HG02763 (cell line): ENCODE measurements around the gene NR2C2AP.

Experiments
- ATAC-seq: cut with Tn5 transposase; IDR thresholded peaks from one replicate; pipeline ENCODE4 v1.9.1; 2021; ENCODE audit warnings: mild to moderate bottlenecking, moderate library complexity; ENCODE audit not compliant: unreplicated experiment

NR2C2AP gene

GRCh38 chr19:19215792-19216191, 12.6 kb upstream of the NR2C2AP start:
- ATAC-seq, result no peak

DNA sequence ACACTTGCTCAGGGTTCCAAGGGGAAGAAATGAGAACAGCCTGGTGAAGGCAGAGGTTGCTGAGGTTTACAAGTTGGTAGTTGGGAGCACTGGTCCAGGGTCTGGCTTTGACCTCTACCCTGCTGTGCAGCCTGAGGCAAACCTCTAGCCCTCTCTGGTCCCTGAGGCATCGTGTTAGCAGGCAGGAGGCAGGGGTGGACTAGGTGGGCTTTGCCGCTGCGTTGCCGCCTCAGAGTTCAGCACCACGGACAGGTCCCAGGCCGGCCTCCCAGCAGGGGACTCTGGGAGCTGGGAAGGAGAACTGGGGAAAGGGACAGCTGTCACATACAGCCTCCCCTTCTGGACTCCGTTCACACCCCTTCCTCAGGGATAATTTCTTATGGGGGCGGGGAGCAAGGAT, 11.7 kb upstream of the NR2C2AP start:
- no peak for ATAC-seq

- ATAC-seq, result no peak
Measured at GRCh38 chr19:19214159-19214490, 10.9 kb upstream of the NR2C2AP start.

- no peak for ATAC-seq
Measured at GRCh38 chr19:19213426-19214158, 10.4 kb upstream of the NR2C2AP start.

- ATAC-seq, result no peak
Measured at GRCh38 chr19:19212916-19213315, 9.7 kb upstream of the NR2C2AP start.

GRCh38 chr19:19211499-19212420, 8.5 kb upstream of the NR2C2AP start, which contains the start of gene NCAN:
Gene NCAN, plus strand, starts transcription at chr19:19211958. Its CDS starts 4,996 bp downstream, at chr19:19216954.
- no peak for ATAC-seq

GRCh38 chr19:19209372-19209771, 6.2 kb upstream of the NR2C2AP start:
- no peak for ATAC-seq

DNA sequence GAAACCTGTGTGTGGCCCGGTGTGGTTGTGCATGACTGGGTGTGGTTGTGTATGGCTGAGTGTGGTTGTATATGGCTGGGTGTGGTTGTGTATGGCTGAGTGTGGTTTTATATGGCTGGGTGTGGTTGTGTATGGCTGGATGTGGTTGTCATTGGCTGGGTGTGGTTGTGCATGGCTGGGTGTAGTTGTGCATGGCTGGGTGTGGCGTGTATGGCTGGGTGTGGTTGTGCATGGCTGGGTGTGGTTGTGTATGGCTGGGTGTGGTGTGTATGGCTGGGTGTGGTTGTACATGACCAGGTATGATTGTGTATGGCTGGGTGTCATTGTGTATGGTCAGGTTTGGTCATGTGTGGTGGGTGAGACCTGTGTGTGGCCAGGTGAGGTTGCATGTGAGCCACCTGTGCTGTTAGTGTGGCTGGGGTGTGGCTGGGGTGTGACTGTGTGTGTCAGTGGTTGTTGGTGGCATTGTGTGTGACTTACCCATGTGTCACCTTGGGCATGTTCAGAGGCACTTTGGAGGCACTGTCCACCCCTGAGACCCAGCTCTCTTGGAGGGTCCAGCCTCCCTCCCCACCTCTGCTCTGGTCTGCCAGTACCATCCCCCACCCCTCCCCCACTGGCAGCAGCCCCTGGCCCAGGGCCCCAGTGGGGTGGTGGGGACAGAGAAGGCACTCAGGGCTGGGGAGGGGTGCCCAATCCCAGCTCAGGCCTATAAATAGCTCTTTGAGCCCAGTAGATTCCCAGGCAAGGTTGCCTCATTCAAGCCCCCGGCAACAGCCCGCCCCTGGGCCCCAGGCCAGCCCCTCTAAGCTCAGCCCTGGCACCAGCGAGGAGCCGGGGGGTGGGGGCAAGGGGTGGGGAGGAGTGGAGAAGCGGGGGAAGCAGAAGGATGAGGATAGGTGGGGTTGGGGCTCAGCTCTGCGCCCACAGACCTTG, 4.7 kb upstream of the NR2C2AP start:
- no peak for ATAC-seq

DNA sequence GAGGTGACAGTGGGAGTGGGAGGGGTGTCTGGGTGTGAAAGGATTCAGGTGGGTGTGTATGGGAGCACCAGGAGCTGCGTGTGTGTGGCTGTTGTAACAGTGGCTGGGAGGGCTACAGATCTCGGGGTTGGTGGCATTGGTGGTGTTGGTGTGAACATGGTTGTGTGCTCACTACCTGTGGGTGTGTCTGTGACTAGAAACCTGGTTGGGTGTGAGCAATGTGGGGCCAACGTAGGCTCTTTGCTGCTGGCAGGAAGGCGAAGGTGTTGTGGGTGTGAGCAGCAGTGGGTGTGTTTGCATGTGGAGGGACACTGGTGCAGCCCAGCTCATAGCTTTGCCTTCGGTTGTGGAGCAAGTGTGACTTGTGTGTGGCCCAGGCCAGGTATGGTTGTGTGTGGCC, 3.7 kb upstream of the NR2C2AP start:
- no peak for ATAC-seq

- no peak for ATAC-seq
Measured at GRCh38 chr19:19205416-19206410, 2.5 kb upstream of the NR2C2AP start.

DNA sequence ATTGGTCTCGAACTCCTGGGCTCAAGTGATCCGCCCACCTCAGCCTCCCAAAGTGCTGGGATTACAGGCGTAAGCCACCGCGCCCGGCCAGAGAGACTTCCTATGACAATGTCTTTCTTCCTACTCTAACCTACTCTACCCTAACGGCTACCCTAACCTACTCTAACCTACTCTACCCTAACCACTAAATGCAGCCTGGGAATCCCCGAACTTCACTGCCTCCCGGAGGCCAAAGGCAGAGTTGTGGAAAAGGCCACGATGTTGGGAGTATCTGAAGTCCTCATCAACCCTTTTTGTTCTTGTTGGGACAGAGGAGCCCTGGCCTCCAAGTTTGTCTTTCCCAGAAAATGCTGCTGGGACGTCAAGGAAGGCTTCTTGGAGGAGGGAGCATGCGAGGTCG, 967 bp upstream of the NR2C2AP start:
- no peak for ATAC-seq

GRCh38 chr19:19202707-19203011, 555 bp downstream of the NR2C2AP start:
- no peak for ATAC-seq

DNA sequence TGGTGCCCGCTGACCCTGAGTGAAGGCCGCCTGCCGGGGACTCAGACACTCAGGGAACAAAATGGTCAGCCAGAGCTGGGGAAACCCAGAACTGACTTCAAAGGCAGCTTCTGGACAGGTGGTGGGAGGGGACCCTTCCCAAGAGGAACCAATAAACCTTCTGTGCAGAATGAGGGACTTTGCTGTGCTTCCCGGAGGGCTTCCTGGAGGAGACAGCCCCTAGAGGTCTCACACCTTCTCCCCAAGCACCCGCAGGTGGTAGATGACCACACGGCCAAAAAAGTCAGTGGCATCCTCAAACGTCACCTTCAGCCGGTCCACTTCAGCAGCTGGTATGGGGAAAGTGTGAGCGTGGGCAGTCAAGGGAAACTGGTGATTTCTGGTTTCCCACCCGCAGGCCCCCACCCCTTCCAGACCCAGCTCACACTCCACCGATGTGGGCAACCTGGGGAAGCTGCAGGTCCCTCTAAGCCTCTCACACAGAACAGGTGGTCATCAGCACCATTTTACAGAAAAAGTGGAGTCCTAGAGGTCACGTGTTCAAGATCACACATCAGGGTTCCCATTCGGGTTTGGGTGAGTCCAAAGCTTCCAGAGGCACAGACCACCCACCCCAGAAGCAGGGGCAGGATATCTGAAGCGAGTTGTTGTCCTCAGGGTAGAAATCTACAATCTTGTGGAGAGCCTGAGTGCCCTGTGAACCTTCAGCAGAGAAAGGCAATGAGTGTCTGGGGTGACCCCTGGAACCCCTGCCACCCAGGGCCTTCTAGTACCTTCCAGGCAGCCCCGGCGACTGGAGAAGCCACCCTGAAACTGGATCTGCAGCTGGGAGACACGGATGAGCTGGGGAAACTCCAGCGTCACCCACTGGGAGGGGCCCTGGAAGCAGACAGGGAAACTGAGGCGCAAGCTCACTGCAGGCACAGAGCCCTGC, 1.2 kb downstream of the NR2C2AP start:
- ATAC-seq, result no peak

GRCh38 chr19:19193926-19194325, 9.3 kb downstream of the NR2C2AP start:
- no peak for ATAC-seq

DNA sequence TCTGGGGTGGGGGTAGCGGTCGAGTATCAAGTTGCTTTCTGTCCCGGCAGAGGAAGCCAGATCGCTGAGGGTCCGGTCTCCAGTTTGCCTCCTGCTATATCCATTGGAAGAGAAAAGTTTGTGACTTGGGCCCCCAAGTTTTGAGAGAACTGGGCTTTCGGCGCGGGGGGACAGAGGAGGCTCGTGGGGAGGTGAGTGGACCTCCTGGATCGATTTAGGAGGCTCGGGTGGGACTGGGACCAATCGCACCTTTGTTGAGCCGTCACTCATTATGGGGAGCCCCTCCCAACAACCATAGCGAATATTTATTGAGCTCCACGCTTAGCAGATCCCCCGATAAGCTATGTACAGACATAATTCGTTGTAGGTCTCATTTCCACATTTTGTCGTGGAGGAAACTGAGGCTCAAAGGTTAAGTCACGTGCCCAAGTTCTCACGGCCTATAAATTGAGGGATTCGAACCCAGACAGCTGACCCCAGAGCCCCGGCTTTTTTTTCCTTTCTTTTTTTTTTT, 10.2 kb downstream of the NR2C2AP start:
- no peak for ATAC-seq

- peak; percentile 84 for ATAC-seq
Measured at GRCh38 chr19:19192078-19192882, 10.9 kb downstream of the NR2C2AP start, which contains the start of the genes BORCS8 and RFXANK. Gene BORCS8, minus strand, starts transcription at chr19:19192152. Its CDS starts 35 bp downstream, at chr19:19192117. Gene RFXANK, plus strand, starts transcription at chr19:19192258. Its CDS starts 1,689 bp downstream, at chr19:19193947.

DNA sequence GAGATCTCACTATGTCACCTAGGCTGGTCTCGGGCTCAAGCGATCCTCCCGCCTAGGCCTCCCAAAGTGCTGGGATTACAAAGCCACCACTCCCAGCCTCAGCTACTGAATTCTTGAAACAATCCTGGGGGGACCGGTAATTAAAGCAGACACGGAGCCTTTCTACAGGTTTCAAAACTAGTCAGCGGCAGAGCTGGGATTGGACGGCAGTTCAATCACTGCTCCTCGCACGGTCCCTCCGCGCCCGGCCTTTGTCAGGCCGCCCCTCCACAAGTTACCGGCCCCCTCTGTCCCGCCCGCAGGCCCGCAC, 11.5 kb downstream of the NR2C2AP start:
- no peak for ATAC-seq

- ATAC-seq, result no peak
Measured at GRCh38 chr19:19186742-19187141, 16.5 kb downstream of the NR2C2AP start.
